Activated T-cell treated with anti-CD3 and anti-CD28 coated beads for 1 hour (primary cell): Measurements from ENCODE around the gene SLC39A9.

Experiments
- DNase-seq: peaks from one replicate; pipeline ENCODE4 v3.0.0-alpha.2; 2020; ENCODE audit warnings: low read depth

Gene SLC39A9

GRCh38 chr14:69398053-69398817 is at the start of gene SLC39A9, which contains the start of gene ERH:
Gene SLC39A9 (plus strand): TSS chr14:69398692. CDS start chr14:69399370, 678 bp downstream.
Gene ERH (minus strand): TSS chr14:69398299. CDS start chr14:69398233, 66 bp downstream.
- peak; percentile 87 for DNase-seq

- DNase-seq: no peak
Observed at GRCh38 chr14:69349091-69349777, 49.3 kb upstream of the SLC39A9 start.

- no peak for DNase-seq
Observed at GRCh38 chr14:69350892-69351291, 47.6 kb upstream of the SLC39A9 start.

GRCh38 chr14:69351385-69351784 is 47.1 kb upstream of the SLC39A9 start:
- DNase-seq: no peak

- no peak for DNase-seq
Observed at GRCh38 chr14:69351911-69352310, 46.6 kb upstream of the SLC39A9 start.

GRCh38 chr14:69353168-69353567 is 45.3 kb upstream of the SLC39A9 start:
- DNase-seq: no peak

- peak; percentile 33 for DNase-seq
Observed at GRCh38 chr14:69354383-69355153, 43.9 kb upstream of the SLC39A9 start.

GRCh38 chr14:69355154-69355597 is 43.3 kb upstream of the SLC39A9 start:
- no peak for DNase-seq

GRCh38 chr14:69355607-69356281 is 42.7 kb upstream of the SLC39A9 start:
- no peak for DNase-seq

- DNase-seq: no peak
Observed at GRCh38 chr14:69356903-69357543, 41.5 kb upstream of the SLC39A9 start.

GRCh38 chr14:69357544-69358200 is 40.8 kb upstream of the SLC39A9 start:
- no peak for DNase-seq

- DNase-seq: no peak
Observed at GRCh38 chr14:69358233-69358963, 40.1 kb upstream of the SLC39A9 start.

- no peak for DNase-seq
Observed at GRCh38 chr14:69358966-69359365, 39.5 kb upstream of the SLC39A9 start.

GRCh38 chr14:69360438-69361108 is 37.9 kb upstream of the SLC39A9 start:
- DNase-seq: no peak

GRCh38 chr14:69363055-69363454 is 35.4 kb upstream of the SLC39A9 start:
- DNase-seq: no peak

GRCh38 chr14:69363964-69364363 is 34.5 kb upstream of the SLC39A9 start:
- no peak for DNase-seq

- no peak for DNase-seq
Observed at GRCh38 chr14:69364378-69364777, 34.1 kb upstream of the SLC39A9 start.

- no peak for DNase-seq
Observed at GRCh38 chr14:69366069-69366468, 32.4 kb upstream of the SLC39A9 start.

GRCh38 chr14:69366761-69367160 is 31.7 kb upstream of the SLC39A9 start:
- no peak for DNase-seq

GRCh38 chr14:69368381-69368780 is 30.1 kb upstream of the SLC39A9 start:
- no peak for DNase-seq
